Transverse colon (tissue), 4 donors: Measurements from ENCODE around the gene GRM4. TPM values are rescaled to one million over a fixed set of nuclear protein-coding genes. Genes with fewer than 3 reads are reported as not detected.
A peak's percentile ranks its signal among the peaks of the same experiment; 100 is the strongest.

Experiments
- DNase-seq: peaks from one replicate; pipeline ENCODE4 v3.0.0-alpha.2; 2019
- H3K27ac ChIP-seq, 4 donors: fragments of 200-600 bp; sonication (generic); 2 replicates each; pipeline ENCODE4 v1.5.1; 2016 to 2018; ENCODE audit warnings: inconsistent platforms in 4 of 4
- H3K27me3 ChIP-seq: fragments of 200-600 bp; sonication (generic); 2 replicates; pipeline ENCODE4 v1.5.1; 2017; ENCODE audit warnings: inconsistent platforms
- H3K36me3 ChIP-seq, 4 donors: fragments of 200-600 bp; sonication (generic); 2 replicates each; pipeline ENCODE4 v1.5.1; 2017 to 2019; ENCODE audit warnings: inconsistent platforms in 4 of 4
- H3K4me1 ChIP-seq, 4 donors: fragments of 200-600 bp; sonication (generic); 2 replicates each; pipeline ENCODE4 v1.5.1; 2017 to 2020; ENCODE audit warnings: inconsistent platforms in 4 of 4
- H3K4me3 ChIP-seq, 4 donors: fragments of 200-600 bp; sonication (generic); 1 replicate in 1 of 4; 2 replicates in 3 of 4; pipeline versions ENCODE4 v1.5.1 to v1.6.1; 2017 to 2019; ENCODE audit warnings: inconsistent platforms in 4 of 4
- H3K9me3 ChIP-seq, 2 donors: fragments of 200-600 bp; sonication (generic); 2 replicates each; pipeline ENCODE4 v1.5.1; 2017 to 2019; ENCODE audit warnings: inconsistent platforms in 2 of 2
- CTCF ChIP-seq, 5 experiments: fragments of 200-600 bp in 3 of 5; fragments of 450-650 bp in 2 of 5; sonication (generic) in 3 of 5; IDR thresholded peaks; 1 replicate in 2 of 5; 2 replicates in 3 of 5; pipeline ENCODE4 v1.5.1; 2016 to 2017; ENCODE audit warnings: antibody characterized with exemption in 5 of 5, inconsistent platforms in 3 of 5, mild to moderate bottlenecking in 2 of 5, moderate library complexity in 1 of 5
- EP300 ChIP-seq: sonication (generic); formaldehyde crosslinking; IDR thresholded peaks from one replicate; pipeline ENCODE4 v1.6.1; 2017; ENCODE audit warnings: antibody characterized with exemption, low read depth
- POLR2A ChIP-seq: fragments of 450-650 bp; IDR thresholded peaks from one replicate; pipeline ENCODE4 v1.6.1; 2016; ENCODE audit warnings: antibody characterized with exemption, mild to moderate bottlenecking, moderate library complexity
- POLR2AphosphoS5 ChIP-seq, 3 donors: sonication (generic); formaldehyde crosslinking; IDR thresholded peaks; one replicate each; pipeline ENCODE4 v1.6.1; 2016; ENCODE audit warnings: antibody characterized with exemption in 3 of 3
- WGBS, 2 donors: methylation state at CpG; one replicate each; pipeline ENCODE4 v1.1.5; 2018; ENCODE audit warnings: low coverage in 1 of 2; 5-methylcytosine and 5-hydroxymethylcytosine counted together
- in situ Hi-C, 4 donors: fragments of 200-750 bp; cut with MboI; loops; one replicate each; pipeline versions ENCODE4 v1.15.0 to v1.15.1; 2017; ENCODE audit warnings: low sequenced_read_pairs in 3 of 4, low pct_ligation_motif_present in 1 of 4, low pct_unique_long_range_greater_than_20kb in 1 of 4
- intact Hi-C: fragments of 100-400 bp; cut with DNase I; formaldehyde crosslinking; loops from one replicate; pipeline ENCODE4 v1.15.1; 2023; ENCODE audit warnings: low total_unique reads
- total RNA-seq, 4 donors: library from RNA; depleted of rRNA; stranded (reverse); fragments of >200 nt; gene quantifications; one replicate each; pipeline ENCODE4 v1.1.0, GENCODE V29; 2016

Gene GRM4
- total RNA-seq, 4 donors from 2014 or later: not detected

GRCh38 chr6:34021554-34022190, 124.2 kb downstream of the GRM4 start:
- Histone ChIP-seq H3K27me3 (no peaks in the 10 kb centered on the region), H3K4me1 (peaks cover 0 to 4% (median 4%) of the 10 kb centered on the region in 4 donors), H3K36me3 (no peaks in the 10 kb centered on the region), H3K27ac (peak overlapping the region; percentile 17 to 67 (median 58)), H3K9me3 (no peaks in the 10 kb centered on the region), H3K4me3 (peak overlapping the region in 3 of 4 donors; percentile 18 to 24 (median 24))
- intact Hi-C loops (no loop called here), in situ Hi-C loops (loop anchor here in 2 of 4 donors (10.0 kb wide), 2 partner anchors 247 to 257 kb away; no protein-coding TSS in a partner anchor)
- peak; percentile 82 for DNase-seq
- WGBS, 2 donors: 48 to 49% methylated on average over 7 to 19 of the region's 19 CpGs
- TF ChIP-seq POLR2AphosphoS5 (IDR thresholded peaks at IDR 0.05) (no peak), CTCF (IDR thresholded peaks at IDR 0.05) (peak in 3 of 5 experiments; percentile 9 to 61 (median 40)), EP300 (no peak), POLR2A (peak; percentile 26)

- Histone ChIP-seq H3K4me1 (peaks cover 0 to 4% (median 4%) of the 10 kb centered on the region in 4 donors), H3K9me3 (no peaks in the 10 kb centered on the region), H3K4me3 (no peak overlapping the region), H3K36me3 (no peaks in the 10 kb centered on the region), H3K27ac (peak overlapping the region in 1 of 4 donors; percentile 36), H3K27me3 (no peaks in the 10 kb centered on the region)
- intact Hi-C loops (no loop called here), in situ Hi-C loops (loop anchor here in 2 of 4 donors (10.0 kb wide), 2 partner anchors 246 to 256 kb away; no protein-coding TSS in a partner anchor)
- WGBS, 2 donors: 55 to 78% methylated on average over 5 to 17 of the region's 17 CpGs
- TF ChIP-seq POLR2A: no peak
- no peak for DNase-seq
Measured at GRCh38 chr6:34020807-34021553, 124.9 kb downstream of the GRM4 start.

- no peak overlapping the region for H3K4me3 ChIP-seq
- no peak for TF ChIP-seq POLR2A
- no peak for TF ChIP-seq CTCF (IDR thresholded peaks at IDR 0.05)
- no peak for TF ChIP-seq POLR2AphosphoS5 (IDR thresholded peaks at IDR 0.05)
- TF ChIP-seq EP300: no peak
- H3K27ac ChIP-seq: no peak overlapping the region
- no peaks in the 10 kb centered on the region for H3K27me3 ChIP-seq
- intact Hi-C loops (no loop called here), in situ Hi-C loops (loop anchor here in 2 of 4 donors (10.0 kb wide), 2 partner anchors 245 to 255 kb away; no protein-coding TSS in a partner anchor)
- no peaks in the 10 kb centered on the region for H3K9me3 ChIP-seq
- peaks cover 0 to 4% (median 4%) of the 10 kb centered on the region in 4 donors for H3K4me1 ChIP-seq
- no peaks in the 10 kb centered on the region for H3K36me3 ChIP-seq
- no peak for DNase-seq
- 80 to 100% methylated on average over 1 to 2 of the region's 5 CpGs for WGBS, 2 donors
Measured at GRCh38 chr6:34020278-34020677, 125.6 kb downstream of the GRM4 start.

- in situ Hi-C loops: no loop called here
- WGBS, 2 donors: 84 to 100% methylated on average over 2 to 6 of the region's 7 CpGs
Measured at GRCh38 chr6:34018961-34019606, 126.8 kb downstream of the GRM4 start.

More at GRCh38 chr6:34018961-34019606, 126.8 kb downstream of the GRM4 start:
- peaks cover 0 to 4% (median 4%) of the 10 kb centered on the region in 4 donors for H3K4me1 ChIP-seq
- DNase-seq: no peak
- no peaks in the 10 kb centered on the region for H3K9me3 ChIP-seq
- no peak overlapping the region for H3K27ac ChIP-seq
- no peak overlapping the region for H3K4me3 ChIP-seq
- TF ChIP-seq POLR2AphosphoS5 (IDR thresholded peaks at IDR 0.05) (no peak), EP300 (no peak), CTCF (IDR thresholded peaks at IDR 0.05) (no peak), POLR2A (no peak)
- intact Hi-C loops: no loop called here
- H3K27me3 ChIP-seq: no peaks in the 10 kb centered on the region
- no peaks in the 10 kb centered on the region for H3K36me3 ChIP-seq
